Erythroblast (primary cell): ENCODE measurements around the gene SLC35B2.

Experiments
- GATA1 ChIP-seq: IDR thresholded peaks from 2 replicates; pipeline ENCODE4 v1.6.1; 2011; ENCODE audit warnings: low read depth, mild to moderate bottlenecking, control low read depth, low read length, moderate library complexity
- POLR2A ChIP-seq: IDR thresholded peaks from 2 replicates; pipeline ENCODE4 v1.6.1; 2011; ENCODE audit warnings: mild to moderate bottlenecking, low read length

- TF ChIP-seq POLR2A (no peak), GATA1 (no peak)
Measured at GRCh38 chr6:44277763-44278162, 20.4 kb upstream of the SLC35B2 start.
